ENCODE results near the gene SCO1. TPM values are rescaled to one million over a fixed set of nuclear protein-coding genes. Genes with fewer than 3 reads are reported as not detected.

SCO1 gene
- total RNA-seq, 1 experiment from 2014 or later: 28.0 TPM

GRCh38 chr17:10666906-10667305 lies 30.4 kb downstream of the SCO1 start:
- in situ Hi-C loops (cut with HindIII; ENCODE audit: low pct_unique_long_range_greater_than_20kb, low sequenced_read_pairs): no loop called here
- Histone ChIP-seq H3K4me1 (ENCODE audit: control insufficient read depth, insufficient read depth, low read length) (no peaks in the 10 kb centered on the region), H3K27ac (ENCODE audit: low read length) (no peak overlapping the region), H3K27me3 (ENCODE audit: control insufficient read depth, insufficient read depth, low read length) (no peaks in the 10 kb centered on the region), H3K4me3 (ENCODE audit: low read depth in 2 of 2, low read length in 2 of 2) (no peak overlapping the region), H3K36me3 (ENCODE audit: control insufficient read depth, insufficient read depth, low read length) (no peaks in the 10 kb centered on the region), H3K9me3 (ENCODE audit: control insufficient read depth, insufficient read depth, low read depth, low read length) (no peaks in the 10 kb centered on the region)
- intact Hi-C loops (cut with micrococcal nuclease; ENCODE audit: unreplicated experiment): no loop called here
- no TSS peak for BruUV-seq (replicated peaks)
- TF ChIP-seq SIN3A (IDR thresholded peaks at IDR 0.05; ENCODE audit: borderline replicate concordance, insufficient read depth, low read depth, low read length): no peak
- TF ChIP-seq TCF7L2 (IDR thresholded peaks at IDR 0.05; ENCODE audit: low read depth, low read length): no peak
- no peak for TF ChIP-seq REST (IDR thresholded peaks at IDR 0.05; ENCODE audit: insufficient read depth in 1 of 2, low read depth in 2 of 2, low read length in 1 of 2)
- no peak for TF ChIP-seq POLR2AphosphoS5 (IDR thresholded peaks at IDR 0.05; ENCODE audit: low read depth, low read length)
- TF ChIP-seq, protein P1, sequence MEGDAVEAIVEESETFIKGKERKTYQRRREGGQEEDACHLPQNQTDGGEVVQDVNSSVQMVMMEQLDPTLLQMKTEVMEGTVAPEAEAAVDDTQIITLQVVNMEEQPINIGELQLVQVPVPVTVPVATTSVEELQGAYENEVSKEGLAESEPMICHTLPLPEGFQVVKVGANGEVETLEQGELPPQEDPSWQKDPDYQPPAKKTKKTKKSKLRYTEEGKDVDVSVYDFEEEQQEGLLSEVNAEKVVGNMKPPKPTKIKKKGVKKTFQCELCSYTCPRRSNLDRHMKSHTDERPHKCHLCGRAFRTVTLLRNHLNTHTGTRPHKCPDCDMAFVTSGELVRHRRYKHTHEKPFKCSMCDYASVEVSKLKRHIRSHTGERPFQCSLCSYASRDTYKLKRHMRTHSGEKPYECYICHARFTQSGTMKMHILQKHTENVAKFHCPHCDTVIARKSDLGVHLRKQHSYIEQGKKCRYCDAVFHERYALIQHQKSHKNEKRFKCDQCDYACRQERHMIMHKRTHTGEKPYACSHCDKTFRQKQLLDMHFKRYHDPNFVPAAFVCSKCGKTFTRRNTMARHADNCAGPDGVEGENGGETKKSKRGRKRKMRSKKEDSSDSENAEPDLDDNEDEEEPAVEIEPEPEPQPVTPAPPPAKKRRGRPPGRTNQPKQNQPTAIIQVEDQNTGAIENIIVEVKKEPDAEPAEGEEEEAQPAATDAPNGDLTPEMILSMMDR (IDR thresholded peaks at IDR 0.05): no peak
- ATAC-seq: no peak
- ChIA-PET POLR2A (no interaction called here), CTCF (no interaction called here)
- no peak for DNase-seq (ENCODE audit: low read depth, low spot score)

- no peak overlapping the region for H3K27ac ChIP-seq (ENCODE audit: low read length)
- ChIA-PET POLR2A (no interaction called here), CTCF (interaction anchor here (0.6 kb wide), 1 partner anchor 89 kb away, joined by 3 read pairs; no protein-coding TSS in a partner anchor)
- TF ChIP-seq TCF7L2 (IDR thresholded peaks at IDR 0.05; ENCODE audit: low read depth, low read length) (no peak), REST (IDR thresholded peaks at IDR 0.05; ENCODE audit: insufficient read depth in 1 of 2, low read depth in 2 of 2, low read length in 1 of 2) (no peak), SIN3A (IDR thresholded peaks at IDR 0.05; ENCODE audit: borderline replicate concordance, insufficient read depth, low read depth, low read length) (no peak), POLR2AphosphoS5 (IDR thresholded peaks at IDR 0.05; ENCODE audit: low read depth, low read length) (no peak)
- TF ChIP-seq, protein P1 (IDR thresholded peaks at IDR 0.05): no peak
- BruUV-seq (replicated peaks): no TSS peak
- H3K9me3 ChIP-seq (ENCODE audit: control insufficient read depth, insufficient read depth, low read depth, low read length): no peaks in the 10 kb centered on the region
- in situ Hi-C loops (cut with HindIII; ENCODE audit: low pct_unique_long_range_greater_than_20kb, low sequenced_read_pairs) (no loop called here), intact Hi-C loops (cut with micrococcal nuclease; ENCODE audit: unreplicated experiment) (no loop called here)
- no peak overlapping the region for H3K4me3 ChIP-seq (ENCODE audit: low read depth in 2 of 2, low read length in 2 of 2)
- no peak for DNase-seq (ENCODE audit: low read depth, low spot score)
- no peaks in the 10 kb centered on the region for H3K4me1 ChIP-seq (ENCODE audit: control insufficient read depth, insufficient read depth, low read length)
- no peaks in the 10 kb centered on the region for H3K36me3 ChIP-seq (ENCODE audit: control insufficient read depth, insufficient read depth, low read length)
- ATAC-seq: no peak
- H3K27me3 ChIP-seq (ENCODE audit: control insufficient read depth, insufficient read depth, low read length): no peaks in the 10 kb centered on the region
Observed at GRCh38 chr17:10664571-10664970, 32.8 kb downstream of the SCO1 start.

All from Panc1 (cell line).